ENCODE data around the gene STMN1. TPM values are rescaled to one million over a fixed set of nuclear protein-coding genes. Genes with fewer than 3 reads are reported as not detected.

Gene STMN1
- total and polyA plus RNA-seq, 9 of the 15 experiments (the other 6 are each of a cell fraction or from before 2014, with no cell fraction given), result 269 to 2,153 (median 595) TPM

DNA sequence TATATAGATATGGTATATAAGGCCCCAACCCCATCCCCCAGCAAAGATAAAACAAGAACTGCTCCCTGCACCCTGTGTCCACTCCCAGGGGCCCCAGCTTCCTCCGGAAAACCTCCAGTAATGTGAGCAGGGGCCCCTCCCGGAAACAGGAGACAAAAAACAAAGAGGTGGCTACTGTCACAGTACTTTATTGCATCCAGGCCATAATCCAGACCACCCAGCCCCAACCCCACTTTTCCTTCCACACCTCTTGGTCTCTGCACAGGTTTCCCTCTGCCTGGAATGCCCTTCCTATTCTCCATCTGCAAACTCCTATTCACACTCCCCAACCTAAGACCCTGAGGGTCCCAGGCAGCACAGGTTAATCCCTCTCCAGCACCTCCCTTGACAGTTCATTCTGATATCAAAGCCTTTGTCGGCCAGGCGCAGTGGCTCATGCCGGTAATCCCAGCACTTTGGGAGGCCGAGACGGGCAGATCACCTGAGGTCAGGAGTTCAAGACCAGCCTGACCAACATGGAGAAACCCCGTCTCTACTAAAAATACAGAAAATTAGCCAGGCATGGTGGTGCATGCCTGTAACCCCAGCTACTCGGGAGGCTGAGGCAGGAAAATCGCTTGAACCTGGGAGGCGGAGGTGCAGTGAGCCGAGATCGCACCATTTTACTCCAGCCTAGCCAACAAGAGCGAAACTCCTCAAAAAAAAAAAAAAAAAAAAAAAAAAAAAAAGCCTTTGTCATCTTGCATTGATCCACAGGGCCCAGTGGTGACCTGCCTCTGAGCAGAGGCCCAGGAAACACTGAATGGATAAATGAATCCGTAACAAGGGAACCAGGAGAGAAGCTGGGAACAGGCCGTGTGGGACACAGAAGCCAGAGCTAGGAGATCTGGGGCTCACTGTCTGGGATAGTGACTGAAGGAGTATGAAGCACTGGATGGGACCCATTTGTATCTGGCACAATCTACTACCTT is 44.6 kb downstream of the STMN1 start (continued):
- TF ChIP-seq, protein P1, sequence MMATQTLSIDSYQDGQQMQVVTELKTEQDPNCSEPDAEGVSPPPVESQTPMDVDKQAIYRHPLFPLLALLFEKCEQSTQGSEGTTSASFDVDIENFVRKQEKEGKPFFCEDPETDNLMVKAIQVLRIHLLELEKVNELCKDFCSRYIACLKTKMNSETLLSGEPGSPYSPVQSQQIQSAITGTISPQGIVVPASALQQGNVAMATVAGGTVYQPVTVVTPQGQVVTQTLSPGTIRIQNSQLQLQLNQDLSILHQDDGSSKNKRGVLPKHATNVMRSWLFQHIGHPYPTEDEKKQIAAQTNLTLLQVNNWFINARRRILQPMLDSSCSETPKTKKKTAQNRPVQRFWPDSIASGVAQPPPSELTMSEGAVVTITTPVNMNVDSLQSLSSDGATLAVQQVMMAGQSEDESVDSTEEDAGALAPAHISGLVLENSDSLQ (IDR thresholded peaks at IDR 0.05), result peak; percentile 74; the same call in 1 of the 2 replicates
- TF ChIP-seq ELF4 (CRISPR knock-in tag; IDR thresholded peaks at IDR 0.05), result no peak
- TF ChIP-seq RBM39 (optimal IDR thresholded peaks at IDR 0.05; ENCODE audit: low read depth, low read length), result no peak
- no peak for TF ChIP-seq ERF (CRISPR knock-in tag; IDR thresholded peaks at IDR 0.05)
- no peak for TF ChIP-seq MIER1 (IDR thresholded peaks at IDR 0.05; ENCODE audit: low read depth)
- TF ChIP-seq ZNF551 (CRISPR knock-in tag; IDR thresholded peaks at IDR 0.05), result no peak
- TF ChIP-seq, protein P2, sequence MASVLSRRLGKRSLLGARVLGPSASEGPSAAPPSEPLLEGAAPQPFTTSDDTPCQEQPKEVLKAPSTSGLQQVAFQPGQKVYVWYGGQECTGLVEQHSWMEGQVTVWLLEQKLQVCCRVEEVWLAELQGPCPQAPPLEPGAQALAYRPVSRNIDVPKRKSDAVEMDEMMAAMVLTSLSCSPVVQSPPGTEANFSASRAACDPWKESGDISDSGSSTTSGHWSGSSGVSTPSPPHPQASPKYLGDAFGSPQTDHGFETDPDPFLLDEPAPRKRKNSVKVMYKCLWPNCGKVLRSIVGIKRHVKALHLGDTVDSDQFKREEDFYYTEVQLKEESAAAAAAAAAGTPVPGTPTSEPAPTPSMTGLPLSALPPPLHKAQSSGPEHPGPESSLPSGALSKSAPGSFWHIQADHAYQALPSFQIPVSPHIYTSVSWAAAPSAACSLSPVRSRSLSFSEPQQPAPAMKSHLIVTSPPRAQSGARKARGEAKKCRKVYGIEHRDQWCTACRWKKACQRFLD (CRISPR knock-in tag; IDR thresholded peaks at IDR 0.05), result peak; percentile 31; the same call in 1 of the 2 replicates
- TF ChIP-seq, protein P3, sequence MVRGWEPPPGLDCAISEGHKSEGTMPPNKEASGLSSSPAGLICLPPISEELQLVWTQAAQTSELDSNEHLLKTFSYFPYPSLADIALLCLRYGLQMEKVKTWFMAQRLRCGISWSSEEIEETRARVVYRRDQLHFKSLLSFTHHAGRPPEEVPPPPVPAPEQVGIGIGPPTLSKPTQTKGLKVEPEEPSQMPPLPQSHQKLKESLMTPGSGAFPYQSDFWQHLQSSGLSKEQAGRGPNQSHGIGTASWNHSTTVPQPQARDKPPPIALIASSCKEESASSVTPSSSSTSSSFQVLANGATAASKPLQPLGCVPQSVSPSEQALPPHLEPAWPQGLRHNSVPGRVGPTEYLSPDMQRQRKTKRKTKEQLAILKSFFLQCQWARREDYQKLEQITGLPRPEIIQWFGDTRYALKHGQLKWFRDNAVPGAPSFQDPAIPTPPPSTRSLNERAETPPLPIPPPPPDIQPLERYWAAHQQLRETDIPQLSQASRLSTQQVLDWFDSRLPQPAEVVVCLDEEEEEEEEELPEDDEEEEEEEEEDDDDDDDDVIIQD (CRISPR knock-in tag; IDR thresholded peaks at IDR 0.05), result no peak
- TF ChIP-seq JUNB (CRISPR knock-in tag; conservative IDR thresholded peaks at IDR 0.05), result no peak
- no peak for TF ChIP-seq CREM (IDR thresholded peaks at IDR 0.05; ENCODE audit: low read depth)
- TF ChIP-seq EGR1 (conservative IDR thresholded peaks at IDR 0.05), result no peak
- no peak for TF ChIP-seq ZNF699 (CRISPR knock-in tag; IDR thresholded peaks at IDR 0.05; ENCODE audit: insufficient replicate concordance)
- no peak for TF ChIP-seq TCF7 (IDR thresholded peaks at IDR 0.05; ENCODE audit: borderline replicate concordance)
- TF ChIP-seq RFX7 (CRISPR knock-in tag; IDR thresholded peaks at IDR 0.05), result 0 out of 2 replicates have a peak, but pooled peaks have one; percentile 1
- TF ChIP-seq GATA2 (CRISPR knock-in tag; IDR thresholded peaks at IDR 0.05), result no peak
- no peak for TF ChIP-seq MCM2 (IDR thresholded peaks at IDR 0.05; ENCODE audit: low read depth)
- no peak for TF ChIP-seq SREBF2 (CRISPR knock-in tag; IDR thresholded peaks at IDR 0.05)
- no peak for TF ChIP-seq STAG1 (CRISPR knock-in tag; IDR thresholded peaks at IDR 0.05; ENCODE audit: borderline replicate concordance)
- no peak for TF ChIP-seq POLR3G (IDR thresholded peaks at IDR 0.05; ENCODE audit: extremely low read depth, insufficient read length, insufficient replicate concordance)
- TF ChIP-seq GABPB1 (CRISPR knock-in tag; IDR thresholded peaks at IDR 0.05), result no peak
- TF ChIP-seq, protein P4, sequence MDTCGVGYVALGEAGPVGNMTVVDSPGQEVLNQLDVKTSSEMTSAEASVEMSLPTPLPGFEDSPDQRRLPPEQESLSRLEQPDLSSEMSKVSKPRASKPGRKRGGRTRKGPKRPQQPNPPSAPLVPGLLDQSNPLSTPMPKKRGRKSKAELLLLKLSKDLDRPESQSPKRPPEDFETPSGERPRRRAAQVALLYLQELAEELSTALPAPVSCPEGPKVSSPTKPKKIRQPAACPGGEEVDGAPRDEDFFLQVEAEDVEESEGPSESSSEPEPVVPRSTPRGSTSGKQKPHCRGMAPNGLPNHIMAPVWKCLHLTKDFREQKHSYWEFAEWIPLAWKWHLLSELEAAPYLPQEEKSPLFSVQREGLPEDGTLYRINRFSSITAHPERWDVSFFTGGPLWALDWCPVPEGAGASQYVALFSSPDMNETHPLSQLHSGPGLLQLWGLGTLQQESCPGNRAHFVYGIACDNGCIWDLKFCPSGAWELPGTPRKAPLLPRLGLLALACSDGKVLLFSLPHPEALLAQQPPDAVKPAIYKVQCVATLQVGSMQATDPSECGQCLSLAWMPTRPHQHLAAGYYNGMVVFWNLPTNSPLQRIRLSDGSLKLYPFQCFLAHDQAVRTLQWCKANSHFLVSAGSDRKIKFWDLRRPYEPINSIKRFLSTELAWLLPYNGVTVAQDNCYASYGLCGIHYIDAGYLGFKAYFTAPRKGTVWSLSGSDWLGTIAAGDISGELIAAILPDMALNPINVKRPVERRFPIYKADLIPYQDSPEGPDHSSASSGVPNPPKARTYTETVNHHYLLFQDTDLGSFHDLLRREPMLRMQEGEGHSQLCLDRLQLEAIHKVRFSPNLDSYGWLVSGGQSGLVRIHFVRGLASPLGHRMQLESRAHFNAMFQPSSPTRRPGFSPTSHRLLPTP (IDR thresholded peaks at IDR 0.05; ENCODE audit: borderline replicate concordance, extremely low read depth, insufficient read length), result no peak
- no peak for TF ChIP-seq FOXJ3 (CRISPR knock-in tag; IDR thresholded peaks at IDR 0.05)
